Measurements from ENCODE around the gene ZFAND3. TPM values are rescaled to one million over a fixed set of nuclear protein-coding genes. Genes with fewer than 3 reads are reported as not detected.

ZFAND3 gene
- total RNA-seq, 1 donor from 2014 or later: 32.7 TPM

DNA sequence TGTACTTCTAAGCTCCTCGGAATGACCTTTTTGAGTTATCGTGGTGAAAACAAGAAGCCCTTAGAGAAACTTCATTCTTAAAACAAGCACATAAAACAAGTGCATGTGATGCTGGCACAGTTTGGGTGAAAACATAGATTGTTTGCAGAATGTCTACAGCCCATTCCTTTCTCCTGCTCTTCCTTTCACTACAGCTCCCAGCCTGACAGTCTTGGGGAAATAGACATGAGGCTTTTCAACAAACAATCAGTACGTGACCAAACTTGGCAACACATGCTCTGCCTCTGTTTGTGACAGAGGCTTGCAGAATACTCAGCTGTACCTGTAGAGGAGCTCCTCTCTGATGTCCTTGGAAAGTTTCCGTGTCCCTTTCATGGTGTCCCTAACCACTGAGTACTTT is 321.6 kb downstream of the ZFAND3 start:
- DNase-seq (ENCODE audit: low spot score in 2 of 2): no peak
- intact Hi-C loops (cut with DNase I): no loop called here

DNA sequence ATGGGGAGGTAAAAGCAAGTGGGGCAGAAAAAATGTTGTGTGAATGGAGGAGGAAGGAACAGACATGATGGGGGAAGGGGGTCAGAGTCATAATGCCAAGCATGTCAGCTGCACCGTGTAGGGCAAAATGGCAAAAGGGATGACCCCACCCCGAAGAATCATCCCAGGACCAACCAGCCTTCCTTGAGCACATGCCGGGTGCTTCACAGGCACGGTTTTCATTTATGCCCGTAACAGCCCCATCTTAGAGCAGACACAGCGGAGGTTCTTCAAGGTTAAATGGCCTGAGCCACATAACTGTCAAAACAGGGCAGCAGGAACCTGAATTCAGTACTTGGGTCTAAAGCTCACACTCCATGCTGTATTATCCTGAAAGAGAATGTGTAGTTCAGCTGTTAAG is 322.2 kb downstream of the ZFAND3 start:
- Histone ChIP-seq H3K4me3 (no peak overlapping the region), H3K9me3 (no peaks in the 10 kb centered on the region), H3K27ac (no peak overlapping the region), H3K27me3 (no peaks in the 10 kb centered on the region), H3K36me3 (no peaks in the 10 kb centered on the region), H3K4me1 (no peaks in the 10 kb centered on the region)
- intact Hi-C loops (cut with DNase I): no loop called here
- TF ChIP-seq, protein P1, sequence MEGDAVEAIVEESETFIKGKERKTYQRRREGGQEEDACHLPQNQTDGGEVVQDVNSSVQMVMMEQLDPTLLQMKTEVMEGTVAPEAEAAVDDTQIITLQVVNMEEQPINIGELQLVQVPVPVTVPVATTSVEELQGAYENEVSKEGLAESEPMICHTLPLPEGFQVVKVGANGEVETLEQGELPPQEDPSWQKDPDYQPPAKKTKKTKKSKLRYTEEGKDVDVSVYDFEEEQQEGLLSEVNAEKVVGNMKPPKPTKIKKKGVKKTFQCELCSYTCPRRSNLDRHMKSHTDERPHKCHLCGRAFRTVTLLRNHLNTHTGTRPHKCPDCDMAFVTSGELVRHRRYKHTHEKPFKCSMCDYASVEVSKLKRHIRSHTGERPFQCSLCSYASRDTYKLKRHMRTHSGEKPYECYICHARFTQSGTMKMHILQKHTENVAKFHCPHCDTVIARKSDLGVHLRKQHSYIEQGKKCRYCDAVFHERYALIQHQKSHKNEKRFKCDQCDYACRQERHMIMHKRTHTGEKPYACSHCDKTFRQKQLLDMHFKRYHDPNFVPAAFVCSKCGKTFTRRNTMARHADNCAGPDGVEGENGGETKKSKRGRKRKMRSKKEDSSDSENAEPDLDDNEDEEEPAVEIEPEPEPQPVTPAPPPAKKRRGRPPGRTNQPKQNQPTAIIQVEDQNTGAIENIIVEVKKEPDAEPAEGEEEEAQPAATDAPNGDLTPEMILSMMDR (IDR thresholded peaks at IDR 0.05): no peak
- DNase-seq (ENCODE audit: low spot score in 2 of 2): no peak

More for the DNA sequence above, 321.6 kb downstream of the ZFAND3 start:
- no peak overlapping the region for H3K4me3 ChIP-seq
- no peaks in the 10 kb centered on the region for H3K27me3 ChIP-seq
- no peaks in the 10 kb centered on the region for H3K9me3 ChIP-seq
- H3K36me3 ChIP-seq: no peaks in the 10 kb centered on the region
- H3K4me1 ChIP-seq: no peaks in the 10 kb centered on the region
- H3K27ac ChIP-seq: no peak overlapping the region
- TF ChIP-seq, protein P1 (IDR thresholded peaks at IDR 0.05): no peak

DNA sequence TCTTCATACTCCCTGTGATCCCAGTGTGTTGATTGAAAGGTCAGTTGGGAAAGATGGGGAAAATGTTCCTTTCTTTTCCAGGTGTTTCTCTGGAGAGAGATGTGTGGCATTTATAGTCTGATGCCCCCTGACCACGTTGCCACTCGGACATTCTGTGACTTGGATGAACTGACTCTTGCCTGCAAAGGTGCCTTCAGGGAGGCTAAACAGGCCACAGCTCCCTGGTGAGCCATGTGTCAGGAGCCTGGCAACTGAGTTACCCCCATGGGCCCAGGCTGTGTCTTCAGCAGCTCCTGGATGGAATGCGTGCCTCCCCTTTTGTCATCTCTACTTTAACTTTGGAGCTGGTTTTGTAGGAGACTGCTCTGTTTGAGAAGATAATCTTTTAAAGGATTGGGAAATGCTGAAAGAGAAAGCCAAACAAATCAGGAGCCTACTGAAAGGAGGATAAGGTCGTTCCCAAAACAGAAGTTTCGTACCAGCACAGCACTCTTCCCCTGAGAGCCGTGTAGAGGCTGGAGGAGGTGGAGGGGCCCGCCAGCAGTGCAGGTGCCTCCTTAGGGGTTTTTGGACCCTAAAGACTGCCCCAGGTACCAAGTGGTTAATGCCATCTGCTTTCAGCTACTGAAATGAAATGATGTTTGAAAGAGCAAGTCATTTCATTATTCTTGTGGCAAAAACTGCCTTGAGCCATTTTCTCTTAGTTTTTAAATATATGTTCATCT is 322.8 kb downstream of the ZFAND3 start:
- DNase-seq (ENCODE audit: low spot score in 2 of 2): no peak

DNA sequence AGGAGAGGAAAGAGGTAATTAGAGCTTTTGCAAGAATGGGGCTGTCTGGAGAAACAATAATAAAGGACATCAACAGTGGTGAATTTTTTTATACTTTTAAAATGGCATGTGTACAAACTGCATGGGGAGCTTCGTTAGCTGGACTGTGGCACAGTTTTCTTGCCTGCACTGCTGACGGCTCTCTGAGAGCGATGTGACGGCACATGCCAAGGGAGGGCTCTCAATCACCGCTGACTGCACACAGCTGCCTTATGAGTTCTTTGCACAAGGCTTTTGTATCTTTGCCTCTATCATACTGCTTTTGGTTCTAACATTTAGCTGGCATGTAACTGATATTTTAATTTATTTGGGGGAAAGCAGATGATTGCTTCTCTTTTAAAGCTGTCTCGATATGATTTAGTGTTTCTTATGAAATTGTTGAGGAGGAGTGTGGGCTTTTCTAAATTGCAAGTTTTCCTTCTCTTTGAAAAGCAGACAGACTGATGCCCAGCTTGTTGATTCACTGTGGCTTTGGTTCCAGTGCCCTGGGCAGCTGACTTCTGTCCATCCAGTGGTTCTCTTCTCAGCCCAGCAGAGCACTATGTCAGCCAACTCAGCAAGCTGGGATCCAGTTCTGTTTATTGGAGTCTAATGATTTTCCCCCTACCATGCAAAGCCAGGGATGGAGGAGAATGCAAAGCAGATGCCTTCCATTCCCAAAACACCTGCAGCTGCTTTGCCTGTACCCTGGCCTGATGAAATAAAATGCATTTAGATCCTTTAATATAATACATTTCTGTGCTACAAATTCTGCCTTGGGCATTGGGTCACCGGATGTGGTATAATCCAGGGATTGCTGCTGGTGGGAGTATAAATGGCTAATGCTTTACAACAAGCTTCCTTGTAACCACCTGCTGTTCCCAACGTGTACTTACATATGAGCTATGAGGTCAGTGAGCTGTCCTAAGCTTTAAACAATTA is 323.9 kb downstream of the ZFAND3 start:
- no peak for DNase-seq (ENCODE audit: low spot score in 2 of 2)

More for the DNA sequence above, 322.8 kb downstream of the ZFAND3 start:
- H3K36me3 ChIP-seq: no peaks in the 10 kb centered on the region
- intact Hi-C loops (cut with DNase I): no loop called here
- no peaks in the 10 kb centered on the region for H3K4me1 ChIP-seq
- H3K27ac ChIP-seq: no peak overlapping the region
- TF ChIP-seq, protein P1 (IDR thresholded peaks at IDR 0.05): no peak
- H3K9me3 ChIP-seq: no peaks in the 10 kb centered on the region
- H3K4me3 ChIP-seq: no peak overlapping the region
- H3K27me3 ChIP-seq: no peaks in the 10 kb centered on the region

DNA sequence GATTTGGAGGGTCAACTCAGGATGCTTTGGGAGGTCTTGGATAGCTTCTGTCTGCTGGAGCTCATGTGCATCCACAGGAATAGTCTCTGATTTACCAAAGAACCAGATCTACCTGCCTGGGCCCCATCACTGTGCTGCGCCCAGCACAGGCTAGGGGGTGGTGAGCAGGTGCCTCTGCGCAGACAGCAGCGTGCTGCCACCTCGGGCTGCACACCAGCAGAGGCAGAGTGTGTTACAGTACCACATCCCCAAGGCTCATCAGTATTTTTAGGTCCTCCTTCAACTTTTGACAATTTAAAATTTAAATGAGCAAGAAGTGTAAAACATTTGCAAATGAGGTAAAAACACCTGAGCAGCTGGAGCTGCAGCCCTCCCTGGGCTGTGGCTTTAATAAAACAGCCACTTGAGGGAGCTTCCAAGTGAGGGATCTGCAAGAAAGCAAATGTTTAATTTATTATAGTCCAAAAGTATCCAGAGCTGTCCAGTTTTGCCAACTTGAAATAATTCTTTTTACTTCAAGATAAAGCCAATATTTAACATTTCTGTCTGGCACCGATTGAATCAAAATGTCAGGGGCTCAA is 324.9 kb downstream of the ZFAND3 start:
- intact Hi-C loops (cut with DNase I): no loop called here

More for the DNA sequence above, 323.9 kb downstream of the ZFAND3 start:
- TF ChIP-seq, protein P1 (IDR thresholded peaks at IDR 0.05): no peak
- intact Hi-C loops (cut with DNase I): no loop called here
- Histone ChIP-seq H3K36me3 (no peaks in the 10 kb centered on the region), H3K4me1 (no peaks in the 10 kb centered on the region), H3K4me3 (no peak overlapping the region), H3K27ac (no peak overlapping the region), H3K27me3 (no peaks in the 10 kb centered on the region), H3K9me3 (no peaks in the 10 kb centered on the region)

More for the DNA sequence above, 324.9 kb downstream of the ZFAND3 start:
- Histone ChIP-seq H3K27ac (no peak overlapping the region), H3K9me3 (no peaks in the 10 kb centered on the region), H3K4me1 (no peaks in the 10 kb centered on the region), H3K27me3 (no peaks in the 10 kb centered on the region), H3K36me3 (no peaks in the 10 kb centered on the region), H3K4me3 (no peak overlapping the region)
- TF ChIP-seq, protein P1 (IDR thresholded peaks at IDR 0.05): no peak
- no peak for DNase-seq (ENCODE audit: low spot score in 2 of 2)

Measured in ascending aorta (tissue), 2 donors.